DMS 273 (cell line): ENCODE results near the gene TBX19.

Source experiments
- DNase-seq: peaks from one replicate; lab custom pipeline; 2025; ENCODE audit not compliant: unreplicated experiment; lab: John Stamatoyannopoulos, UW

Gene TBX19

DNA sequence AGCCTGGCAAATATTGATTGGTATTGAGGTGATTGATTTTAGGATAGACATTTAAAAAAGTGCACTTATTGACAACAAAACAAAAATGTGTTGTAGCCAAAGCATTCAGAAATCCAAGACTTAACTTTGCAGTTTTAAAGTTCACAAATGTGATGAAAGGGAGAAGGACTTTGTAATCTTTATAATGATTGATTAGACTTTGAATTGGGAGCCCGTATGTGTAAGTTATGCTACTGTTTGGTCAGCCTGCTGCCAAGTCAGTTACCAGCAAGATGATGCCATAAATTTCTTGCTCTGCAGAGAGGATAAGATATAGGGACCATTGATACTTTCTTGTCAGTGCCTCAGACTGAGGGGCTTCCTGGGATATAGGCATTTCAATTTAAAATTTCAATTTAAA, 39.5 kb downstream of the TBX19 start:
- no peak for DNase-seq

DNA sequence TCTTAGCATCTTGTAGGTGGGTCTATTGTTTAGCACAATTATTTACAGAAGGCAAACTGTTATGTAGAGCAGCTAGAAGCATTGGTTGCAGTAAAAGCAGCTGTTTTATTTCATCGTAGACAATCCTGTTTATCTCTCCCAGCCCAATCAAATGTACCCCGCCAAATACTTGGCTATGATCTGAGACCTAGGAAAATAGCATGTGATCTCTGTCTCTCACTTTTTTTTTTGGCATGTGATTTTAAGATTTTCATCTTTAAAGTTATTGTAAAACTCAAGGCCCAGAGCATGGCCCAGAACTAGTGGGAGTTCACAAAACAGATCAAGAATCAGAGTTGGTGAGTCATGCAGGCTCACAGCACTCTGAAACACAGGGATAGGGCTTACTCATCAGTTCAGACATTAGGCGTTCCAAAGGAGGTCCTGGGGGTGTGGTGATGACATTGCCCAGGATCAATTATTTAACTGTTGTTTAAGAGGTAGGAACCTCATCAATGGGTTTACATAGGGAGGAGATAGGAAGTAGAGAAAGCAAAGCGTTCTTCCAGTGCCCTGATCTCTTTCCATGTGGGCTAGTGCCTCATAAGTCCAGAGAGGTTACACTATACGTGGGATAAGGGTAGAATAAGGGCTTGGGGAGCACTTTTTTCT, 40.2 kb downstream of the TBX19 start:
- no peak for DNase-seq

DNA sequence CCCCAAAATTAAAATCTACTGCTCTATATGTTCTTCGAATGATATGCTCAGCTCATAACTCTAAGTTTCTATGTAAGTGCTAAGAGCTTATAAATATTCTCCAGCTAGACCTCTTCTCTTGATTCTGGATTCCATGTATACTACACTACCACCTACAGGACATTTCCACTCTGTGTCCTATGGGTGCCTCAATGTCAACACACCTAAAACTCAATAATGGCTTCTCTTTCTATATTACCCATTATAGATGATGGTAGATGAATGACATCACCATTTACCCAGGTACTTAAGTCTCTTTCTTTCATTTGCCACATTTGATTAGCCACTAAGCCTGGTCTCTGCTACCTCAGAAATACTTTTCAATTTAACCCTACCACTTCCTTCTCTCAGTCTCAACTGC, 41.3 kb downstream of the TBX19 start:
- DNase-seq: peak; percentile 43

DNA sequence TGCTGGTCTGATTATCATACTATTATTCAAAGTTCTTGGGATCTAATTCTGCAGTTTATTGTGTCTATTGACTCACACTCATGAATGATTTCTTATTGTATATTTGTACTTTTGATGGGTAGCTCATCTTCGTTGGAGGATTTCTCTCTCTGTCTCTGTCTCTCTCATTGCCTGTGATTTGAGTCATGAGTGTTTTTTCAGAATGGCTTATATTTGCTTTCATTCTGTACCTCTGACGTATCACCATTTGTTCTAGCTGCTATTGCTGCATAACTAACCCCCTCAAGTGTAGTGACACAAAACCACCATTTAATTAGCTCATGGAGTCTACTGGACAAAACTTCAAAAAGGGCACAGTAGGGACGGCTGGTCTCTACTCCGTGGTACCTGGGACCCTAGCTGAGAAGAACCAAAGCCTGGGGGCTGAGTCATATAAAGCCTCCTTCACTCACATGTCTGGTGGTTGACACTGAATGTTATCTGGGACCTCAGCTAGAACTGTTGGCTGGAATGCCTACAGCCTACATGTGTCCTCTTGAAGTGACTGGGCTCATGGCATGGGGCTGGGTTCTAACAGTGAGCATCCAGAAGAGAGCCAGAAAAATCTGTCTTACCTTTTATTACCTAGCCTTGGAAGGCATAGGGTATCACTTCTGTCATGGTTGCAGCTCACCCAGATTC, 44.2 kb downstream of the TBX19 start:
- DNase-seq: no peak

DNA sequence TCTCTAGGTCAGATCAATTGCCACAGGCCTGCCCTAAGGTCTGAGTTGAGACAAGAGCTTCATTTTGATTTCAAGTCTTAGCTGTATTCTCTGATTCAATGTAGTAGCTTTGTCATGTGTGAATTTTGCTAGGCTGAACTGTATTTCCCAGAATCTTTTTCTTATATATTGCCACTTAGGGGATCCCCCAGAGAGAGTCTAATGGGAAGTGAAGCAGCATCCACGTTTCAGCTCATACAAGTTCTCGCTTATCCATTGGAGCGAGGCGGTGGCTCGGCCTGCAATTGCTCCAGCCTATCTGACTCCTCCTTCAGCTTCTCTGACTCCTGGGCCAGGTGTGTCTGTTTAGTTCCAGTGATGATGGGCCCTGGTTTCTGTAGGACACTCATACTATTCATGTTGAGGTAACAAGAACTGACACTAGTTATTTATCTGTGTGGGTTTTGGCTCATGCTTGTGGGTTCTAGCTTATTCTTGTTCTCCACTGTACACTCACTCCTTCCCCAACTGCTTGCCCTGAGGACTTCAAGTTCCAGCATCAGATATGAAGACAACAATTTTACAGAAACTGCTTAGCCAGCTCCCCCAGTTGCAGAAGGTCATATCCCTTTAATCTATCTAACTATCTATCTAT, 48.2 kb downstream of the TBX19 start:
- no peak for DNase-seq

DNA sequence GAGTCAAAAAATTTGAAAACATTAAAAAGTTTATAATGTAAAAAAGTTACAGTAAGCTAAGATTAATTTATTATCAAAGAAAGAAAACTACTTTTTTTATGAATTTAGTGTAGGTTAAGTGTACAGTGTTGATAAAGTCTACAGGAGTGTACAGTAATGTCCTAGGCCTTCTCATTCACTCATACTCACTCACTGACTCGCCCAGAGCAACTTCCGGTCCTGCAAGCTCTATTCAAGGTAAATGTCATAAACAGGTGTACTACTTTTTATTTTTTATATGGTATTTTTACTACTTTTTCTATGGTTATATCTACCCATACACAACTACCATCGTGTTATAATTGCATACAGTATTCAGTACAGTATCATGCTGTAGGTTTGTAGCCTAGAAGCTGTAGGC, 49.6 kb downstream of the TBX19 start:
- DNase-seq: no peak

DNA sequence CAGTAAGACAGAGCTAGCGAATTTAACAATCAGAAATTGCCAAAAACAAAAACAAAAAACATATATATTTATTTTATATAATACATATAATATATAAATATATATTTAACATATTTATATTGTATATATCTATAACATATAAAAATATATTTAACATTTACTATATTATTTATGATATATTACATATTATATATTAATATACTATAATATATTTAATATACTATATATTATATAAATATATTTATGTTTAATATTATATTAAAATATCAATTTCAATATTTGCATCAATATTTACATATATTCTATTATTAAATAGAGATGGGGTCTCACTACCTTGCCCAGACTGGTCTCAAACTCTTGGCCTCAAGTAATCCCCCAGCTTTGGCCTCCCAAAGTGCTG, 50.9 kb downstream of the TBX19 start:
- no peak for DNase-seq

DNA sequence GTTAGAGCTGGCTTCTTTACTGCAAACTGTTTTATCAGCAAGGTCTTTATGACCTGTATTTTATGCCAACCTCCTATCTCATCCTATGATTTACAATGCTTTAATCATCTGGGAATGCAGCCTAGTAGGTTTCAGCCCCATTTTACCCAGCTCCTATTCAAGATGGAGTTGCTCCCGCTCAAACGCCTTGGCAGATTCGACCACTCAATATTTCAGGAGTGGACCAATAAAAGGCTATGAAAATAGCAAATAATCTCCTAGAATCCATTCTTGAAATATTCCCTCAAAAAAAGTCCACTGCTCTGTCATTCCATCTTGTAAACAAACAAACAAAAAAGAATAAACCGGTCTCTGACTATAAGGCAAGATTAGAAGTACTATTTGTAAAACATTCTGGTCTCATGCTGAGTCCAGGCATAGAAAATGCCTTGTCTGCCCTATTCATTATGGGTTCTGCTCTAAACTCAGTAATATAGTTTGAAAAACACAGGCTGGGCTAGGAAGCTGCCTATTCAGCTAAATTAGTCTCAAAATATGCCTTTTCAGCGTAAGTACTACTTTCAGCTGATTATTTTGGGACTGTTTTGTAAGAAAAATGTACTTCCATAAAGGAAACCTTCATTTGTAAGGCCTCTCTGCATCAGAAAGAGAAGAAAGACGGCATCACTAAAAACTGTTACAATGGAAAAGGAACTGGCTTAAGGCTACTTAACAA, 53.0 kb downstream of the TBX19 start:
- no peak for DNase-seq

DNA sequence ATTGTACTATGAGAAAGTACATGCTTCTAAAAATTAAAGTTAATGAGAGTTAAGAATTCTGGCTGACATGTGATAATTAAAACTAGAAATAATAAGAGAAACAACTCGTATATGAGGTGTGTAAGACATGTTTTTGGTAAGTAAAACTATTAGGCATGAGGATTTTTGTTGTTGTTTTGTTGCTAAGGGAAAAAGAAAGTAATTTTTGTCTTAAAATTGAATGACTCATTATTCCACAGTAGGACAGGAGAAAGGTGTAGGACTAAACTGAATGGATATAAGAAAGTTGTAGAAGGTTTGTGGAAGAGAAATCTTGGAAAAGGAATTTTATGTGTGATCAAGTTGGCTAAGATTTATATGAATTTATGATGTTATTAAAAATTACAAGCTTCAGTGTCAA, 54.8 kb downstream of the TBX19 start:
- no peak for DNase-seq

DNA sequence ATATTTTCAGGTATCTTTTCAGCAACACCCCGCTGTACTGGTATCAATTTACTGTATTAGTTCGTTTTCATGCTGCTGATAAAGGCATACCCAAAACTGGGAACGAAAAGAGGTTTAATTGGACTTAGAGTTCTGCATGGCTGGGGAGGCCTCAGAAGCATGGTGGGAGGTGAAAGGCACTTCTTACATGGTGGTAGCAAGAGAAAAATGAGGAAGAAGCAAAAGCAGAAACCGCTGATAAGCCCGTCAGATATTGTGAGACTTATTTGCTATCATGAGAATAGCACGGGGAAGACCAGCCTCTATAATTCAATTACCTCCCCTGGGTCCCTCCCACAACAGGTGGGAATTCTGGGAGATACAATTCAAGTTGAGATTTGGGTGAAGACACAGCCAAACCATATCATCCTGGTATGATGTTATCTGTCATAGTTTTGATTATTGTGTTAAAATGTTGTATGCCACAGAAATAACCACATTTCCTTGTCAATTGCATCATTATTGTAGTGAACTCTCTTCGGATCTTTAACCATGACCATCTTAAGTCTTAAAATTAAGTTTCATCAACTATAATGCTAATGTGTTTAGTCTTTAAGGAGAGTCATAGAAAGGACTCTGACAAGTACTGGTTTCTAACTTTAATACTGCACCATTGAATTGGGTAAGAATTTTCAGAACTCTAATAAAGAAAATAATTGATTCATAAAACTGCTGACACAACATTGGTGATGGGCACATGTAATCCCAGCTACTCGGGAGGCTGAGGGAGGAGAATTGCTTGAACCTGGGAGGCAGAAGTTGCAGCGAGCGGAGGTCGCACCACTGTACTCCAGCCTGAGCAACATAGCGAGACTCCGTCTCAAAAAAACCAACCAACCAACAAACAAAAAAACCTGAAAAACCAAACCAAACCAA, 58.2 kb downstream of the TBX19 start:
- no peak for DNase-seq

DNA sequence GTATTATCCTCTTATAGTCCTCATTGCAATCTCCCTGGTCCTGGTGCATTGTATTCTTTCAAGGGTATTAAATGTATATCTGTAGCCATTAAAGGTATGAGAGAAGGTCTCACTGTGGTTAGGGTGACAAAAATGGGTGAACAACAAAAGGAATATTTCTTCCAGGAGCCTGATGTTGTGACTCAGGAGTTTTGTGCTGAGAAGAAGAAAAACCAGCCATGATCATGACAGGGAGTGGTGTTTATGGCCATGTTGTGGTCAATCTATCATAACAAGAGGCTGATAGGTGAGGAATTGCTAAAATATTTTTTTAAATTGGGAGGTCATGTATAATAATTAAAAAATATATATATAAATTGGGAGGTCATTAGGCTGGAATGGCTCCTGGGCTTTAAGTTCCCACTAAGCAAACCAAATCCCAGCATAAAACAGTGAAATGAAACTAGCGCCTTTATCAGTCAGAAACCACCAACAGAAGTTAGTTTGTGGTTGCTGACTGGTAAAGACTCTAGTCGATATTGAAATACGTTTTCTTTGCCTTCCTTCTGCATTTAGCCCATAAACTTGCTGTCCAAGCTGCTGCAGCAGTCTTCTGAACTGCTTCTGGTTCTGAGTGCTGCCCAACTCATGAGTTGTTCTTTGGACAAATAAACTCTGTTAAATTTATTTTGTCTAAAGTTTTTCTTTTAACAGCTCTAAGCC, 60.3 kb downstream of the TBX19 start:
- DNase-seq: no peak

DNA sequence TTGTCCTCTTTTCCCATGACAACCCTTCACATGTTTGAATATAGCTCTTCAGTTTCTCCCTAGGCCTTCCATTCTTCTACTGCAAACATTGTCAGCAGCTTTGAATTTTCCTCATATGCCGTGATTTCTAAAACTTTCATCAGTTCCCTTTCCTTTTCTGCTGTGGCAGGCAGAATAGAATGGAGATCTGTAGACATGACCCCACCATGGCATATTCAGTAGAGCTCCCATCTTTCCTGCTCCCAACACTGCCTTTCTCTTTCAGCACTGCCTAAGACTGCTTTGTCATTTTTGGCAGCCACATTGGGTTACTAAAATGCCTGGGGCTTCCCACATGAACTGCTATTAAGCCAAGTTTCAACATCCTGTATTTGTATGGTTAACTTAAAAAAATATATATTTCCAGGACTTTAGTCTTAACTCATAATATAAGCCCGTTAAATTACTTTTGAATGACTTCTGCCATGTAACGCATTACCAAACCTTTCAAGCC, 60.9 kb downstream of the TBX19 start:
- no peak for DNase-seq

DNA sequence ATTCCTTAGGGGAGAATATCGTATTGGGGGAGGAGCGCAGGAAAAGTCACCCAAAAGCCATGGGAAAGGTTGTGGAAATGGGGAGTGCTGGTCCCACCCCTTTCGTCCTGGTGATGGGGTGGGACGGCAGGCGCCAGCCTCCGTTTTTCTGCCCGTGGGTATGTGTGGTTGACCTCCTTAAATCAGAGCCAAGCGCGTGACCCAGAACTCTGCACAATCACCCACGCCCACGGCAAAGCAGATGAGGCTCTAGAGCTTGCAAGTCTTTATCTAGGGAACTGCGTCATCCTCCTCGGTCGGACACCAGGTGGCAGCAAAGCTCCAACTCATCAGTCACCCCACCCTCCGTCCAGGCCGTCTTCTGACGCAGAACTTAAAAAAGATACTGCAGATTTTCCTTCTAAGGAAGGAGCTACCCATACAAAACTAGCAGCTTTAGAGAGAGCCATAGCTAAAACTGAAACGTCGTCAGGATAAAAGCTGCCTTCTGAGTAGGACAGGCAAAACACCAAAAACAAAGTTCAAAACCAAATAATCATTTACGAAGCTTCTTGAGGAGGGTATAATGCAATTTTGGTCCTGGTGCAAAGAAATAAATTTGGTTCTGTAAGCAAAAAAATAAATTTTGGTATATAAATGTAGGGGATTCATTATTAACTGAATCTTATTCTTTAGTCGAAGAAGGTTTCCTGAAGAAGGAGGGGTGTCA, 62.0 kb downstream of the TBX19 start:
- peak; percentile 89 for DNase-seq

DNA sequence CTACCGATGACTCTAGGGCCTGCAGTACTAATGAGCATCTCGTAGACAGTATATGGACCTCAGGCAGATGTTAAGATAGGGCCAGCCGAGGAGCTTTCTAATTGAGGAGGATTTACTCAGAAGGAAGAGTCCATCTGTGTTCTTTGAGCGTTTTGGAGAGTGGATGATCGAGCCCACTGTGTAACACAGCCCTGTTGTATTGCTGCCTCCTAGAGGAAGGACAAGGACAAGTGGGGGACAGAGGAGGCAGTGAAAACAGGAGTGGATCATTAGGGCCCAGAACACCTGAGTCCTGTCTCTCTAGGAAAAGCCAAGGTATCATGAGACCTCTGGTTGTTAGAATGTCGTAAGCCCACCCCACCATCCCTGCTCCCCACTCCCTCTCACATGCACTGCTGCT, 62.9 kb downstream of the TBX19 start:
- peak; percentile 15 for DNase-seq

DNA sequence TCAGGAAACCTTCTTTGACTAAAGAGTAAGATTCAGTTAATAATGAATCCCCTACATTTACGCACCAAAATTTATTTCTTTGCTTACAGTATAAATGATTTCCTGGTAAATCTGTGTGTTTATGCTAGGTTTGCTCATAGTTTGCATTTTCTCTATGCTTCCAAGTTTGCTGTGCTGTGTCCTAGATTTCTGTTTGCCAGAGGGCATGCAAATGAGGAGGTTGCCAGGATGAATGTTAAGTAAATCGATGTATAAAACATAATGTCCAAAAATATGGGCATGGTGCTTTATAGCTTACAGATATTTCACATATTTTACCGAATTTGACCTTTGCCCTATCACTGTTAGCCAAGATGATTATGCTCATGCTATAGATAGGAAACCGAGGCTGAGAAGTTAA, 63.8 kb downstream of the TBX19 start:
- no peak for DNase-seq

DNA sequence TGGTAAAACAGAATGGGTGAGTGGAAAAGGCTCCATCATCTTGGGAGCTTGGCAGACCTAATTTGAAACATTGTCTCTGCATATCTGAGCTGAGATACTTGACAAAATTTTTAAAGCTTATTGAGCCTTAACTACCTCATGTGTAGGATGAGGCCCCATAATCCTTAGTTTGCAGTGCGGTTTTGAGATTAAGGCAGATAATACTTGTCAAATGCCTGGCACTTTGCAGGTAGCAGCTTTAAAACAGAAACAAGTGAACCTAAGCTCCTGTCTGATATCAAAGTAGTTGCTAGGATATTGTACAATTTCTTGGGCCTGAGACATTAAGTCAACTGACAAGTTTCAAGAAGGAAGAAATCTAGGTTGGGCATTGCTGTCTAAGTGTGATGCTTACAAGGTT, 65.3 kb downstream of the TBX19 start:
- no peak for DNase-seq

DNA sequence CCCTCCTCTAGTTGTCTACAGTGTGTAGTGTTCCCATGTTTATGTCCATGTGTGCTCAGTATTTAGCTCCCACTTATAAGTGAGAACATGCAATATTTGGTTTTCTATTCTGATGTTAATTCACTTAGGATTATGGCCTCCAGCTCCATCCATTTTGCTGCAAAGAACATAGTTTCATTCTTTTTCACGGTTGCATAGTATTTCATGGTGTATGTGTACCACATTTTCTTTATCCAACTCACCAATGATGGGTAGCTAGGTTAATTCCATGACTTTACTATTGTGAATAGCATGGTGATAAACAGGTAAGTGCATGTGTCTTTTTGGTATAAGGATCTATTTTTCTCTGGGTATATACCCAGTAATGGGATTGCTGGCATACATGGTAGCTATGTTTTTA, 67.0 kb downstream of the TBX19 start:
- DNase-seq: no peak

DNA sequence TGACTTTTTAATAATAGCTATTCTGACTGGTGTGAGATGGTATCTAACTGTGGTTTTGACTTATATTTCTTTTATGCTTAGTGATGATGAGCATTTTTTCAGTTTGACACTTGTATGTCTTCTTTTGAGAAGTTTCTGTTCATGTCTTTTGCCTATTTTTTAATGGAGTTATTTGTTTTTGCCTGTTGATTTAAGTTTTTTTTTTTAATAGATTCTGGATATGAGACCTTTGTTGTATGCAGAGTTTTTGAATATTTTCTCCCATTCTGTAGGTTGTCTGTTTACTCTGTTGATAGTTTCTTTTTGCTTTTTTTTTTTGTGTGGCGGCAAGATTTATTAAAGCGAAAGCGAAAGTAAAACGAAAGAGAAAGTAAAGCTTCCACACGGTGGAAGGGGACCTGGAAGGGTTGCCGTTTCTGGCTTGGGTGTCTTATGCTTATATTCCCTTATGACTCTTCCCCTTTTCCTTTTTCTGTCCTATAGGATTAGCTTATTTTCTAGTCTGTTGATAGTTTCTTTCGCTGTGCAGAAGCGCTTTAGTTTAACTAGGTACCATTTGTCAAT, 67.6 kb downstream of the TBX19 start:
- DNase-seq: no peak
